GM21619 (cell line): ENCODE results near the gene RAB11FIP5.

Experiments
- ATAC-seq: cut with Tn5 transposase; IDR thresholded peaks from one replicate; pipeline ENCODE4 v1.9.1; 2021; ENCODE audit not compliant: unreplicated experiment

The RAB11FIP5 gene

DNA sequence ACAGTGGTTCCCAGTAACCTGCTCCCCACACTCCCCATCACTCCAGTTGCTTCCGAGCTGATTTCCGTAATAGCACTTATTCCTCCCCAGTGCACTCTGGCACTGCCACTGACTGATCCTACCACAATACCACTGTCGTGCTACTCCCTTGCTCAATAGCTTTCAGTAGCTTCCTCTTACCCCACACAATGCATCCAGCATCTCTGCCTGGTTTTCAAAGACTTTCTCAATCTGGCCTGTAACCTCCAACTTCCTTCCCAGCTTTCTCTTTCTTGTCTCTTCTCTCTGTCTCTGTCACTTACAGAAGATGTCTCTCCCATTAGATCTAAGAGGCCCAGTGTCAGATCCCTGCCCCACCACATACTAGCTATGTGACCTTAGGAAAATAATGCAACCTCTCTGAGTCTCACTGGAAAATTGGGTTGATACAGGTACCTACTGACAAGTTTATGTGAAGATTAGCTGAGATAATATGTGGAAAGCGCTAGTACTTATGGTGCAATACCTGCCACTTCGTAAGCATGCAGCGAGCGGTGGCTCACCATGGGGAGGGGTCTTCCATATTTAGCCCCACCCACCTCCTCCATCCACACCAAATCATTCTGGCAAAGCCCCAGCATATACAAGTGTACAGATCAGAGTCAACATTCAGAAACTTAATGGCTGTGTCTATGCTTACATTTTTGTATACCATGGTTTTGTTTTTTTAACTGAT, 77.9 kb downstream of the RAB11FIP5 start:
- ATAC-seq: no peak

GRCh38 chr2:73033766-73034381, 78.9 kb downstream of the RAB11FIP5 start:
- no peak for ATAC-seq

GRCh38 chr2:73033142-73033765, 79.5 kb downstream of the RAB11FIP5 start:
- no peak for ATAC-seq

DNA sequence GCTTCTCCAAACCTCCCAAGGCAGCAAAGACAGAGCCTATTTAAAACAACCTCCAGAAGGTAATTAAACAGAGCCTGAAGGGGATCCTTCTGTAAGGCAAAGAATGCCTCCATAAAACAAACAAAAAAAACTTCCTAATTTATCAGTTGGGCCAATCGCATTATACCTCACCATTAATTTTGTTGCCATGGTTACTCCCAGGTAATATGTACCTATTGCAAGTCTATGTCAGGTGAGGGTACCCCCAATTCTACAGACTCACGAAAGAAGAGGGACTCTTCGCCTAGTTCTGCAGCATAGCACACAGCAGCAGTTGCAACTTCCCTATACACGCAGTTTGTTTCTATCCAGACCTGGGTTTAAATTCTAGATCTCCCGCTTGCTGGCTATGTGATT, 80.0 kb downstream of the RAB11FIP5 start:
- no peak for ATAC-seq

DNA sequence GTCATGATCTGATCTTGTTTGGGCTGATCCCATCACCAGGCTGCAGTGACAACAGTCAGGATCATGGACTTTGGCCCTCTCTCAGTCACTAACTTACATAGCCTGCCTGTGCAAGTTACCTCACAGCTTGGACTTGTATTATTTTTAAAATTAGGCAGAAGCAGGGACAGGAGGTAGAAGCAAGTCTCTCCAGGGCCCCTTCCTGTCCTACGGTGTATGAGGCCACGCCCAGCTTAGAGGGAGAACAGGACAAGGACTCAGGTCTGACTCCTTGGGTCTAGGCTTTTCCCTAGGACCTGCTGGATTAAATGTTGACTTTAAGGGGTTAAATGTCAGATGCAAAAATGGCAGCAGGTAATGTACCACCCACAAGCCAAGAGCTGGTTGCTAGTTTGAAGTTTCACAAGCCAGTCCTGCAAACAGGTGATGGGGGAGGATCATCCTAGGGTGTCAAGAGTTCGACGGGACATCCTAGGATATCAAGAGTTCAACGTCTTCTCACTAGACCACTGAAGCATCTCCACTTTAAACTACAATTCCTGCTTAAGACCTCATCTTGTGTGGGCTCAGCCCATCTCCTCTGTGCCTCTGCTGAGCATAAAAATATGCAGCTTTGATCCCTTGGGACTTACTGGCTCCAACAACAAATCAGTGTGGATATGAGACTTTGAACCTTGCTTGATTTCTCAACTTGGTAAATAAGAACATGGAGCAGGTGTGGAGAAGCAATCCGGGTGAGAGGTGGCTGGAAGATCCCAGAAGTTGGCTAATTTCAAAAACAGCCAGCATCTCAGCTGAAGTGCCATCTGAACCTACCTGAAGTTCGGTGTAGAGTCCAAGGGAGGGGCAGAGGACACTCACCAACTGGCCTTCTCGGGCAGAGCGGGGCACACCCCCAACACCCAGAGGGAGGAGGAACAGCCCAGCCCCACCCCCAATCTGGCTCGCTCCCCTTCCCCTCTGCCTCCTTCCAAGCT, 80.7 kb downstream of the RAB11FIP5 start:
- no peak for ATAC-seq

- no peak for ATAC-seq
These were observed 81.6 kb downstream of the RAB11FIP5 start for GRCh38 chr2:73031095-73031678.

GRCh38 chr2:73028841-73029240, 83.9 kb downstream of the RAB11FIP5 start:
- no peak for ATAC-seq

DNA sequence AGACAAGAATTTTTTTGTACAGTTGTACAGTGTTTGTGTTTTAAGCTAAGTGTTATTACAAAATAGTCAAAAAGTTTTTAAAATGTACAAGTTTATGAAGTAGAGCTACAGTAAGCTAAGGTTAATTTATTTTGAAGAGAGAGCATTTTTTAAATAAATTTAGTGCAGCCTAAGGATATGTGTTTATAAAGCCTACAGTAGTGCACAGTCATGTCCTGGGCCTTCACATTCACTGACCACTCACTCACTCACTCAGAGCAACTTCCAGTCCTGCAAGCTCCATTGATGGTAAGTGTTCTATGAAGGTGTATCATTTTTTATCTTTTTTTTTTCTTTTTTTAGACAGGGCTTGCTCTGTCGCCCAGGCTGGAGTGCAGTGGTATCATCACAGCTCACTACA, 85.4 kb downstream of the RAB11FIP5 start:
- no peak for ATAC-seq

DNA sequence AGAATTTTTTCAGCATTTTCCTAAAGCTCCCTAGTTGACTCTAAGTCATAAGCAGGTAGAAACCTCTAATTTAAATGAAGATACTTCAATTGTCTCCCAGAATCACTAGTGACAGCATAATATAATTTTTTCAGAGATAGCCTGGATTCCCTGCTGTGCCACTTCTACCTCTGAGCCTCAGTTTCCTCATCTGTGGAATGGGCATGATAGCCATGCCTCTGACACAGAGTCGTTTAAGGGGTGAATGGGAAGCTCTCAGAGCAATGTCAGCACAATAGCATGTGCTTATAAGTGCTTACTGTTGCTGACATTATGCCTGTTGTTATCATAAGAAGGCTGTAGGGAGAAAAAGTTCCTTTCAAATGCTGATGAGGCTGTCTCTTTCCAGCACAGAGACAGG, 89.3 kb downstream of the RAB11FIP5 start:
- ATAC-seq: no peak
